IPS DF 19.7 (cell line): ENCODE measurements around the gene XCR1.

Experiments used
- DNase-seq: peaks from one replicate; pipeline ENCODE4 v3.0.0-alpha.2; 2013; ENCODE audit warnings: low read depth, low spot score

The XCR1 gene

GRCh38 chr3:45984331-45985312 lies 42.7 kb downstream of the XCR1 start:
- DNase-seq = no peak

GRCh38 chr3:45983770-45984169 lies 43.5 kb downstream of the XCR1 start:
- no peak for DNase-seq

GRCh38 chr3:45981346-45982074 lies 45.8 kb downstream of the XCR1 start:
- DNase-seq = no peak

- DNase-seq = no peak
Observed at GRCh38 chr3:45980819-45981218, 46.5 kb downstream of the XCR1 start.

GRCh38 chr3:45980229-45980813 lies 47.0 kb downstream of the XCR1 start:
- DNase-seq = no peak

GRCh38 chr3:45979378-45979777 lies 47.9 kb downstream of the XCR1 start:
- DNase-seq = no peak

- no peak for DNase-seq
Observed at GRCh38 chr3:45978006-45978761, 49.1 kb downstream of the XCR1 start.

GRCh38 chr3:45976191-45977091 lies 50.8 kb downstream of the XCR1 start:
- DNase-seq = no peak

GRCh38 chr3:45975686-45976085 lies 51.6 kb downstream of the XCR1 start:
- DNase-seq = no peak

GRCh38 chr3:45974686-45975085 lies 52.6 kb downstream of the XCR1 start:
- no peak for DNase-seq

GRCh38 chr3:45972534-45973402 lies 54.5 kb downstream of the XCR1 start:
- no peak for DNase-seq

GRCh38 chr3:45969953-45970352 lies 57.3 kb downstream of the XCR1 start:
- DNase-seq = no peak

- DNase-seq = no peak
Observed at GRCh38 chr3:45969116-45969515, 58.2 kb downstream of the XCR1 start.

- no peak for DNase-seq
Observed at GRCh38 chr3:45968706-45969105, 58.6 kb downstream of the XCR1 start.

- no peak for DNase-seq
Observed at GRCh38 chr3:45968149-45968548, 59.1 kb downstream of the XCR1 start.

GRCh38 chr3:45967724-45968123 lies 59.6 kb downstream of the XCR1 start:
- no peak for DNase-seq
